Activated T-helper 9 cell treated with anti-CD3 and anti-CD28 coated beads, Interleukin-2, amount 50 U/mL, for 16 hours (primary cell): ENCODE measurements around the gene GPANK1.

Source experiments
- DNase-seq: peaks from one replicate; pipeline ENCODE4 v3.0.0-alpha.2; 2020; ENCODE audit warnings: low read depth

GPANK1 gene

DNA sequence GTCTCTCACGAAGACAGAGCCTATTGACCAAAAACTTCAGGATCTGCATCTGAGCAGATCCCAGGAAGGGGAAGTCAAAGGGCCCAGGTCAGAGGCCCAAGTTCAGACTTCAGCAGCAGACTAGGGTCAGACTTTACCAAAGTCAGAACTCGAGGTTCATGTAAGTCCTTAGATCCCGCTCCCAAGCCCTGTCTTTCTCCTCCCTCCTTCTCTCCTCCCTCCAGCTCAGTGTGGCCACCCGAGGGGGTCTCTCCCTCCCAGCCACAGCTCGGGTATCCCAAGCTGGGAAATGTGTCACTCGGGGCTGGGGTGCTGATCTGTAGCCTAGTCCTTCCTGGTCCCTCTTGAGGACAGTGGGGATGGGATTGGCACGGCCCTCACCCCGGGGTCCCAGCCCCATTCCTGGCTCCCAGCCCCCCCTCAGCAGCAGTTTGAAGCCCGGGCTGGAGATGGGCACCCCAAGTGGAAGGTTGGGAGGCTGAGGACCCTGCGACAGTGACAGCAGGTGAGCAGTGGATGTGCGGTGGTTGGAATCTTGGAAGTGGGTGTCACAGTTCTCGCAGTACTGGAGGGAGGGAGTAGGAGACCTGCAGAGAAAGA lies 2.6 kb downstream of the GPANK1 start:
- DNase-seq, result no peak

DNA sequence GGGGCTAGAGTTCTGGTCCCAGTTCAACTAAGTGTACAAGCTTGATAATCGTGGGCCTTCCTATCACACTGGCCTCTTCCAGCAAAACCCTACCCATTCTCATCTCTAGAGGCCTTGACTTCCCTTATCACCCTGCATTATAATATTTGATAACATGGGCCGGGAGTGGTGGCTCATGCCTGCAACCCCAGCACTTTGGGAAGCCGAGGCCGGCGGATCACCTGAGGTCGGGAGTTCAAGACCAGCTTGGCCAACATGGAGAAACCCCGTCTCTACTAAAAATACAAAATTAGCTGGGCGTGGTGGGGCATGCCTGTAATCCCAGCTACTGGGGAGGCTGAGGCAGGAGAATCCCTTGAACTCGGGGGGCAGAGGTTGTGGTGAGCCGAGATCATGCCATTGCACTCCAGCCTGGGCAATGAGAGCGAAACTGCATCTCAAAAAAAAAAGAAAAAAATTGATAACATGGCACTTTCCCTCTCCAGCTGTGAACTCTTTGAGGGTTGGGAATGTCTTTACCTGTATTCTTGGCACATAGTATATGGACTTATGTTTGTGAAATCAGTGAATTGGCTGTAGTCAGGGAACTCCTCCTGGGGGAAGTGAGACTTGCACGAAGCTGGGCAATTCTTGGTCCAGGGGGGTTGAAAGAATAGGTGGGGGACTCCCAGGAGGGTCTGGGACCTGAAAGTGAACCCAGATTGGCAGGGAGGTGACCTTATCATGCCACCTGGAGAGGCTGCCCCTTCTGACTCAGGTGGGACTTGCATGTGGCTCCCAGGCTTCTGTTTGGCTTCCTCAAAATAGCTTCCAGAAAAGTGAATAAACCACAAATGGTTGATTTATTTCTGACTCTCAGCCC lies 3.3 kb downstream of the GPANK1 start:
- DNase-seq, result no peak

DNA sequence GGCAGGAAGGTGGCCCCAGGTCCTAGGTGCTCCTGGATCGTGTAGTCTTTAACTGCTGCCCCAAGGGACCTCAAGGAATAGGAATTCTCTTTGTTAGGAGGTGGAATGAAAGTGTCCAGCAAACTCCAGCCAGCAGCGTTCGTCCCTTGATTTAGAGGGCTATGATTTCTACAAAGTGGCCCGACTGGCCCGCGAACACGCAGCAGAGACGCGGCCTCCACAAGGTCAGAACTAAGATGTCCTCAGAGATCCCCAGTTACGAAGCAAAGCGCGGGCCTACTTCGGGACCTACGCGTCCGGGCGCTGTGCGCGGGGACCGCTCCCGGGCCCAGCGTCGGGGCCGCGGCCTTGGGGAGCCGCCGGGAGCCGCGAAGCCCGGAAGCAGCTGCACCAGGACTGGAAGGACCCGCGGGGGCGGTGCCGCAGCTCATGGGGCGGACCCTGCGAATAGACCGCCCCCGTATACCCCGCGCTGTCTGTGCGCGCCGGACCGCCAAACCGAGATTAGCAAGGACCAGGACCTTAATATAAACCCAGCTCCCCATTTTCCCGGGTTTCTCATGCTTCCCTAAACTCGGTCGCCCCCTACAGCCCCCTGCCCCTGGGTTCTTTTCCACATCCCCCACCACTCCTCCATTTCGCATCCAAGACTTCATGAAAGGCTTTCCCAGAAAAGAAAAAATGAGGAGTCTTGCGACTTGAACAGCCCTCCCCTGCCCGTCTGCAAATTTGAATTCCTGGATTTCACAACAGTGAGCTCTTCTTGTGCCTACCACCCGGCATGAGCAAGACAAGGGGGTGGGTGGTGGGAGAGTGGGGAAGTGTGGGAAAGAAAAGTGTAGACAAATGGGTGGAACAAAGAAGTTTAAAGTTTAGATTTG lies 4.2 kb downstream of the GPANK1 start, which contains the start of gene C6orf47:
Gene C6orf47, minus strand, starts transcription at position 398 of the 881 bp plus-strand sequence. CDS start 831 bp downstream, outside the sequence.
- DNase-seq, result peak; percentile 65

DNA sequence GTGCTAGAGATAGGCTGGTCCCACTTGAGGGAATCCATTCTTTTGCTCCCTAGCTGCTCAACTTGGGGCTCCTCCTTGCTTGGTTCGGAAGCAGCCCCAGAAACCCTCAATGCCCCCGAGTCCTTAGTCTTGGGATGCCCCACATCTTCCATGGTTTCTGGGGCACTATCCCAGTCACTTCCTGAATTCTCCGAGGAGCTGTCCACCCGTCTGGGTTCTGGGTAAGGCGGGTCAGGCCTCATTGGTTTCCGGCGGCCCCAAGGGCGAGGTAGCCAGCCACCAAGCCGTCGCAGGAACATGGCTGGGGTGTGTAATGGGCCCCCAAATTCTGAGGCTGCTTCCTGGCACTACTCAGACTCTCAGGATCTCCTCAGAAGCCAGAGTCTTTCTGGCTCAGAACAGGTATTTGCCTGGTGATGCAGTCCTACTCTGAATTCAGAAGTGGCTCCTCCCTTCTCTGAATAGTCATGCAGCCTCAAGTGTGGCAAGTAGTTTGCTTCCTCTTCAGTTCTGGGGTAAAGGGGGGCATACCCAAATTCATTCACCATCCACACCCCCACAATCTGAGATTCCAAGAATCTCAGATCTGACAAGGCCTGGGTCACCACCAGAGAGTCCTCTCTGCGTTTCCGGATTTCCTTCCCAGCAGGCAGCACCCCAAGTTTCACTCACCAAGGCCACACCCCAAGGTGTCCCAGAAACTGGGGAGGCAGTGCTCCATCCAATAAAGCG lies 5.0 kb downstream of the GPANK1 start:
- DNase-seq, result no peak

DNA sequence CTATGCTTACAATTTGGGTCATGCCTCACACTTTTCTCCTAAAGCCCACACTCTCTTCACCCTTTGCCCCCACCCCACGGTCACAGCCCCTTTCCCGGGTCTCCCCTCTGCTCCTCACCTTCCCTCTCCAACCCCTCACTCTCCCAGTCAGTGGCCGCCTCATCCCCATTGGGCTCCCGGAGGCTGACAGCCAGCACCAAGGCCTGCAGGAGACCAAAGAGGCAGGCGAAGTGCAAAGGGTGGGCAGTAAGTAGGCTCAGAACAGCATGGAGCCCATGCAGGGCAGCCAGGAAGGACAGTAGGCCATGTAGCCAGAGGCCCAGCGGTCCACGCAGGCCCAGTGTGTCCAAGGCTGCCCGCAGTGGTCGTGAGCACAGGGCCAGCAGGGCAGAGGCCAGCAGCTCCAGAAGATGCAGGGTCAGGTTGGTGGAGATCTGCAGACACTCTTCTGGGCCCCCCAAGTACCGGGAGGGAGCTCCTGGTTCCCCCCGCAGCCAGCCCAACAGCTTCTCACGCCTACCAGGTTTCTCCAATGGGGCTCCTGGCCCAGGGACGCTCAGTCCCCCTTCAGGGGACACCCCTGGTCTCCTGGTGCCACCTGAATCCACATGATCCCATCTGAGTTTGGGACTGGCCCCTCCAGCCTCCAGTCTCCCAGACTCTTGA lies 5.7 kb downstream of the GPANK1 start:
- DNase-seq, result no peak

DNA sequence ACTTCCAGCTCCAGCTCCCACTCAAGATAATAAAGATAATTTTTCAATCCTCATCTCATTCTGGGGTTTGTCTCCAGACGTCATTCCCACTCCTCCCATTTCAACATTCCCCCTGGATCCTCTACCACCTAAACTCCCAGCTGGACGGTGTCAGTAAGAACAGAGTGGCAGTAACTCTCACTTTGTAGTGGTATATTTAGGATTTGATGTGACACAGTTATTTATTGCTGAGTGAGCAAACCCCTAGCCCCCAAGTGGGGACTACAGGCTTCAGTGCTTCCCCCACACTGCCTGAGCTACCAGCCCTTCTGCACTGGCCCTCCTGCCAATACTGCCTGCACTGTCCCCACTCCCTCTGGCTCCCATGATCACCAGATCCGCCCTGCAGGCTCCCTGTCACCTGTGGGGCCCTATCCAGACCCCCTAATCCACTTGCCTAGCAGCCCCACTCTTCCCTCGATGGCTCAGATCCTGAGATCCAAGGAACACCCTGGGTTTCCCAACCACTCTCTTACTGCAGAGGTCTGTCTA lies 6.6 kb downstream of the GPANK1 start:
- DNase-seq, result no peak

DNA sequence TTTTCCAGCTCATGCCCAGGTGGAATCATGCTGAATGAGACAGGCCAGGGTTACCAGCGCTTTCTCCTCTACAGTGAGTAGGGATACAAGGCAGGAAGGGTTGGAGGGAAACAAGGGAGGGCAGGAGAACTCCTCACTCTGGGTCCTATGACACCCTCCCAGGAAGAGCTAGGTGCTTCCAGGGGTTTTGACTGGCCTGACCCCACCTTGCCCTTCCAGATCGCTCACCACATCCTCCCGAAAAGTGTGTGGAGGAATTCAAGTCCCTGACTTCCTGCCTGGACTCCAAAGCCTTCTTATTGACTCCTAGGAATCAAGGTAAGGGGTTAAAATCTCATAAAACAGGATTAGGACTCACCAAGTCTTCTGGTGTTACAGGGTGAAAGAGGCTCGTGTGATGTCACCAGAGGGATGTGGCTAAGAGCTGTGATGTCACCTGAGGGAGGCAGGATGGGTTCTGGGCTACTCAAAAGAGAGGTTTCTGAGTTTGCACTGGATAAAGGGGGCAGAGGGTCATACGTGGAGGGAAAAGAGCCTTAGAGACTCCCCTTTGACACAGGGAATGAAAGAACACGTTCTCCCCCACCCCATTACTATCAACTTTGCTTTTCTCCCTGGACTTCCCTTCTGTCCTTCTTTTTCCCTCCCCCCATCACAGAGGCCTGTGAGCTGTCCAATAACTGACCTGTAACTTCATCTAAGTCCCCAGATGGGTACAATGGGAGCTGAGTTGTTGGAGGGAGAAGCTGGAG lies 7.2 kb downstream of the GPANK1 start:
- no peak for DNase-seq

DNA sequence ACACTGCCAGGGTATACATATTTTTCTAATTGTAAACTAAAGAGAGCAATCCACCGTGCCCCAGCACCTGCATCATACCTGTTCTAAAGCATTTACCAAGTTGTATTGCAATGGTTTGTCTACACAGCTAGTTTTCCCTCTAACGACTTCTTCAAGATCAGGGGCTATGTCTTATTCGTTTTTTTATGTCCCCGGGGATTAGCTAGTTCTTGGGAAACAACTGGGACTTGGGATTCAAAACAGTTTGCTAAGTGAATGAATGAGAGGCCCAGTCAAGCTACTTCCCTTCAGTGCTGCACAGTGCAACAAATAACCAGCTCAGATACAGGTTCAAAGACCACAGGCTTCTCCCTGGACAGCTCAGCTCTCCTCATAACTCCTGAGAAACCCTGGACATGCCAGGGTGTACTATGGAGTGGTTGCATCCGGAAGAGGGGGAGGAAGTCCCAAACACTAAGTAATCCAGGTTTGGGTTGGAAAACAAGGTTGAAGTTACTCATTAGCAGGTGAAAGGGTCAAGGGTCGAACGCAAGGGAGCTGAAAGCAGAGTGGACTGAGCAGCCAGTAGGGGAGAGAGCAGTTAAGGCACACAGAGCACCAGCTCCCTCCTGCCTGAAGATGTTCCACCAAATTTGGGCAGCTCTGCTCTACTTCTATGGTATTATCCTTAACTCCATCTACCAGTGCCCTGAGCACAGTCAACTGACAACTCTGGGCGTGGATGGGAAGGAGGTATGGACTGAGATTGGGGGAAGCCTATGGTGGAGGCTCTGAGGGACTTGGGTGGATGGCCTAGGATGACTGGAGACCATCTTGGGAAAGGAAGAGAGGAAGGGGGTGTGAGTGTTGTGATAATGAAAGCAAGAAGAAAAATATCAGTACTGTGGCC lies 9.2 kb downstream of the GPANK1 start, which contains the start of gene APOM:
Gene APOM, plus strand, starts transcription at position 546 of the 889 bp plus-strand sequence. Its CDS starts 73 bp downstream, at position 619.
- no peak for DNase-seq

DNA sequence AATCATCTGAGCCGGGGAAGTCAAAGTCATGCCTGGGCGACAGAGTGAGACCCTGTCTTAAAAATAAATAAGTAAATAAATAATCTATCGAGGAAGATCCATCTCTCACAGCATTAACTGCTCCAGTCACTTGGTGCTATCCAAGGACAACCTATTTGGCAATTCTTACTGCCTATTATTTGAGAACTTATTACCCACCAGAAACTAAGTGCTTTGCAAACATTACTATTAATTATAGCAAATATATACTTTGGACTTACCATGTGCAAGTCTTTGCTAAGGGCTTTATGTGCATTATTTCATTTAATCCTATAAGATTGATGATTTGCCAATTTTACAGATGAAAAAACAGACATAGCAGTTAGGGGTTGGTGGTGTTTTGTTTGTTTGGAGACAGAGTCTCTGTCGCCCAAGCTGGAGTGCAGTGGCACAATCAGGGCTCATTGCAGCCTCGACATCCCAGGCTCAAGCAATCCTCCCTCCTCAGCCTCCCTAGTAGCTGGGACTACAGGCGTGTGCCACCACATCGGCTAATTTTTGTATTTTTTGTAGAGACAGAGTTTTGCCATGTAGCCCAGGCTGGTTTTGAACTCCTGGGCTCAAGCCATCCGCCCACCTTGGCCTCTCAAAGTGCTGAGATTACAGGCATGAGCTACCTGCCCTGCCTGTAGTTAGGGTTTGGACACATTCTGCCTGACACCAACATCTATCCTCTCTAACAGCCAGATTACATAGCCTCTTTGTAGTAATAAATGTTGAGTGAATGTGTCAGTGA lies 10.0 kb downstream of the GPANK1 start:
- no peak for DNase-seq

DNA sequence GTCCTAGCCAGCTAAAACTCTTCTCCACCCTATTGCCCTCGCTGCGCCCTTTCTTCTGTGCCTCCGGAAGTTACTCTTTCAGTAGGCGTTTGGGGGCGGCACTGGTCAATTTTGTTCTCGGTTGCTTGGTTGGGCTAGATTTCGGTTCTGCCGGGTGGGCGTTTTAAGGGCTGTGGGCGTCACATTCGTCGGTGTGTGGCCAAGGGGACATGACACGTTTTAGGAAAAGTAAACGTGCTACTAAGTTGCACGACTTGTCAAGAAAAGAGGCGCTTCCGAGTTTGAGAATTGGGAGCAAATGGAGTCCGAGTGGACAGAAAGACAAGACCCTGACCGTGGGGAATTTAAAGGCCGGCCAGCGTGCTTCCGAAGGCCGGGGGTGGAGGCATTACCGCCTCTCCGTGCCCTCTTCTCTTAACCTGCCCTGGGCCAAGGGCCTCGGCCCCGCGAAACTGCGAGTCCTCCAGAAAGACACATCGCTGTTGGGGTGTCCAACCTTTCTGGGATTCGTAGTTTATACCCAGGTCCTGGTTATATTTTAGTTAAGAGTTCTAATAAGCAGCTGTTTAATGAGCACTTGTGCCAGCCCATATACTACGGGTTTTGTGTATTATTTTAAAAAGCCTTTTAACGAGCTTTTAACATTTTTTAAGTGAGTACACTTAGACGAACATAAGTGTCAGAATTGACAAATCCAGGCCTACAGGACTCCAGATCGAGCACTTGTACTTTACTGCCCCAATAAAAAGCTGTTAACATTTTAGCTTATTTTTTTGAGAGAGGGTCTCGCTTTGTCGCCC lies 11.7 kb downstream of the GPANK1 start:
- peak; percentile 77 for DNase-seq

DNA sequence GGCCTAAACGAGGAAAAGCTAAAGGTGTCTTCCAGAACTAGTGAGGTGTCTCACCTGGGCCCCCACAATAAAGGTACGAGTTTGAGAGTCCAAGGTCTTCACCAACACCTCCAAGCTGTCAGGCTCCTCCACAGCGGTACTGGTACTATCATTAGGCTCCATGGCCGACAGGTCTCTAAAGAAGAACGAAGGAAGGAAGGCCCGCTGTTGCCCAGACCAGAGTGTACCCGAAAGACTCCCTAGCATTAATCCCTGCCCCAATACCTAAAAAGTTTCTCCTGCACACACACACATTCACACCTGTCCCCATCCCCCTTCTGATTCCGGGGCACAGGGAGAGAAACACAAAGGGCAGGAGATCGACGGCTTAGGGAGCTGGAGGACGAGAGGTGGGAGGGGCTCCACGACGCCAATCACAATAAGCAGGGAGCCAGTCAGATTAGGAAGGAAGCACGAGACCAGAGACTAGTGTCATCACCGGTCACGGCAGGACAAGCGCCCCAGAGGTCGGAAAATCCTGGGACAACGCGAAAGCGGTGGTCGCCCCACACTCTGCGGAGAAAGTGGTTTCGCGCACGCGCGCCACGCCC lies 13.1 kb downstream of the GPANK1 start:
- DNase-seq, result no peak

DNA sequence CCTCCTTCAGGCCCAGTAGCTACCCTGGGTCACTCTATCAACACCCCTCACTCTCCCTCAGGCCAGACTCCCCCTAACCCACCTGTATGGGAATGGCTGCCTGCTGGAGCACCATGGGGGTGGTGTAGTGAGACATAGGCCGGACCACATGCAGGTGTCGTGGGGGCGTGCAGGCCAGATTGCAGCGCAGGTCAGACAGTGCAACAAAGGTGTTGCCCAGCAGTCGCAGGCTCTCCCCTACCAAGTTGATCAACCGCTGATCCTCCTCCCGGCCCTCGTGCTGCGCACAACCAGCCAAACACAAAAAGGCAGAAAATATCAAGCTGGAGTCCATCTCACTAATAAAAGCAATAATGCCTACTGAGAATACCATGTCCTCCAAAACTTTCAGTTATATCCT lies 19.5 kb downstream of the GPANK1 start:
- no peak for DNase-seq

DNA sequence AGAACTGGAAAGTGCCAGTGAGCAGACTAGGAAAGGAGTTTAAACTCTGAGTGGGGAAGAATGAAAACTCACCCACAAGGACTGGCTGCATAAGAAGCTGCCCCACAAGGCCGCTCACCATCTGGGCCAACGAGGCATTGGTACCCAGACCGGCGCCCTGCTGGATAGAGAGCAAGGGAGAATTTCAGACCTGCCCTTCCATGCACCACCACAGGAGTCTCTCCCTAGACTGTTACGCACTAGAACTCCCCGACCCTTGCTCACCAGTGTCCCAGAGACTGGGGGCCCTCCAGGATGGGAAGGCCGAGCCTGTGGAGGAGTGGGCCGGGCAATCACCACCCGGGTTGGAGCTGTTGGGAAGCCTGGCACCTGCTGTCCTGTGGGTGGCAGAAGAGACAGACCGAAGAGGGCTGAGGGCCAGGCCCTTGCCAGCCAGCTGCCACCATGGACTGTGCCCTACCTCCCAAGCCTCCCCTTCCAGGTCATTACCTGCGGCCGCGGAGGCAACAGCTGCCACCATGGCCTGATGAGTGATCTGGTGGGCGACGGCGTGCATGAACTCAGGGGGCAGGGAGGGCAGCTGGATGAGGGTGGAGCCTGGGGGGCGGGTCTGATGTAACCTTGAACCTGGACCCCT lies 20.9 kb downstream of the GPANK1 start:
- DNase-seq, result no peak

DNA sequence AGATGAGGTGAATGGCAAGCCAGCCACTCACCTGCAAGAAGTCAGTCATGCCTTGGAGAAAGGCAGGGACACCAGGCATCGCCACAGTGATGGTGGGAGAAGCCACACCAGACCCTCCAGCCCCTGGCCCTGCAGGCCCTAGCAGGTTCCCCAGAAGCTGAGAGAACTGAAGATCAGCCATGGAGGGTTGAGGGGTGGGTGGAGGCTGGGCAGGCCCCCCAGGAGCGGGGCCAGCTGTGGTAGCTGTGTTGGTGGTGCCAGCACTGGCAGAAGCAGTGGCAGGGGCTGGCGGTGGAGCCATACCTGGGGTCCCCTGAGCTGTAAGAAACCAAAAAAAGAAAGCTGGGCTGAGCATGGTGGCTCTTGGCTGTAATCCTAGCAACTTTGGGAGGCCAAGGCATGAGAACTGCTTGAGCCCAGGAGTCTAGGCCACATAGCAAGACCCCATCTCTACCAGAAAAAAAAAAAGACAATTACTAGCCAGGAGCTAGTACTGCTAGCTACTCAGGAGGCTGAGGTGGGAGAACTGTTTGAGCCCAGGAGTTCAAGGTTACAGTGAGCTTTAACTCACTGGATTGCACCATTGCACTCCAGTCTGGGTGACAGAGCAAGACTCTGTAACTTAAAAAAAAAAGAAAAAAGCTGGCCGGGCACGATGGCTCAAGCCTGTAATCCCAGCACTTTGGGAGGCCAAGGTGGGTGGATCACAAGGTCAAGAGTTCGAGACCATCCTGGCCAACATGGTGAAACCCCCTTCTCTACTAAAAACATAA lies 21.8 kb downstream of the GPANK1 start:
- no peak for DNase-seq

DNA sequence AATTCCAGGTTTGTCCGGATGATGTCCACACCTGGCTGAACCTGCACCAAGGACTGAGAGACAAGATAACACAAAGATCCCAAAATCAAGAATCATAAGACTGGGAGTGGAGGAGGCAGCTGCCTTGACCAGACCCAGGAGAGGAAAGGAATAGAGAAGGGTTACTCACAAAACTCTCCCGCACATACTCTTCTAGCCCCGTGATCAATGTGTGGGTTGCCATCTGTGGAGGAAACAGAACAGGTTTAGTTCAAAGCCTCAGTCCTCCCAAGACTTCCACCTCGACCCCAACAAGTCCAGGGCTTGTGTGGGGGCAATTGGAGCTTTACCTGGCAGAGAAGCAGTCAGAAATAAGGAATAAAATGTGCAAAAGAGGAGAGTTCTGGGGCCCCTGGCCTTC lies 23.4 kb downstream of the GPANK1 start:
- no peak for DNase-seq

DNA sequence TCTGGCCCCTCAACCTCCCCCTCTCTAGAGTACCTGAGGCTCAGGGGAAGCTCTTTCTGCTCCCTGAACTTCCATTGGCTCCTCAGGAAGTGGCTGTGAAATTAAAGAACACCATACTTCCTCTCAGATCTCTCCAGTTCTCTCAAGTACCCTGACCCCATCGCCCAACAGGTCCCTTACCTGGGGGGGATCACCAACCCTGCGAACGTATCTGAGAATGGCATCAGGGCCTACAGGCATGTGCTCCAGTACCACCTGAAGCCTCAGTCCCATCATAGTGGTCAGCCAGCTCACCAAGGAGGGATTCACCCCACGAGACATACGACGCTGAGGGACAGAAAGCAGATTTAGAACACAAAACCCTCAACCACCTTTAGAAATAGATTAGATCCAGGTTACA lies 24.2 kb downstream of the GPANK1 start:
- DNase-seq, result no peak
